ENCODE data around the gene TENM4. TPM values are rescaled to one million over a fixed set of nuclear protein-coding genes. Genes with fewer than 3 reads are reported as not detected.

The TENM4 gene
- total and polyA plus RNA-seq, 4 donors = 0.02 to 0.33 (median 0.14) TPM

DNA sequence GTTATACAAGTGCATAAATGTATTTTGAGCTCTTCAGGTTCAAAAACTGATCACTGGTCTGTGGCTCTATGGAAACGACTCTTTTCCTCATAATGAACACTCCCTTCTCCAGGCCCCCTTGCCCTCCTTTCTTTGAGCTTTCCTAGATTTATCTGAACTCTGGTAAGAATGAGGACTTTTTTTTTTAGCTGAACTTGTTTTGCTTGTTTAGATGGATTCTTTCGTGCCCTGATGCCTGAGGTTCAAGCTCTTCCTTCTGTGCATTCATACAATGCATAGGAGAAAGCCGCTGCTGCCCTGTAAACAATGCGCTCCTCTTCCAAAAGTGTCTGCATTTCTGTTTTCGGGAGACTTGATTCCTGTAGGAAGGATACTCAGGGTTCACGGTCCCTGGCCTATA, 205.1 kb downstream of the TENM4 start:
- no peak overlapping the region for H3K4me3 ChIP-seq (ENCODE audit: low read depth in 1 of 3, low read length in 3 of 3)
- no peaks in the 10 kb centered on the region for H3K27me3 ChIP-seq (ENCODE audit: control insufficient read depth in 4 of 4, insufficient read depth in 4 of 4, low read length in 3 of 4)
- no peak for DNase-seq (ENCODE audit: low spot score)
- H3K36me3 ChIP-seq (ENCODE audit: control insufficient read depth in 4 of 4, insufficient read depth in 3 of 4, low read depth in 1 of 4, low read length in 3 of 4) = no peaks in the 10 kb centered on the region
- no peak for TF ChIP-seq SP1 (IDR thresholded peaks at IDR 0.05)
- TF ChIP-seq TAF1 (conservative IDR thresholded peaks at IDR 0.05) = no peak
- 86% methylated on average over 6 of the region's 6 CpGs for WGBS
- no peaks in the 10 kb centered on the region for H3K9me3 ChIP-seq (ENCODE audit: control insufficient read depth in 4 of 4, low read length in 3 of 4)
- H3K9ac ChIP-seq (ENCODE audit: low read depth in 1 of 2, low read length in 2 of 2) = no peak overlapping the region
- H3K4me1 ChIP-seq (ENCODE audit: control insufficient read depth in 4 of 4, insufficient read depth in 4 of 4, low read length in 3 of 4) = no peaks in the 10 kb centered on the region
- H3K27ac ChIP-seq (ENCODE audit: low read depth in 1 of 2, low read length in 2 of 2) = no peak overlapping the region

DNA sequence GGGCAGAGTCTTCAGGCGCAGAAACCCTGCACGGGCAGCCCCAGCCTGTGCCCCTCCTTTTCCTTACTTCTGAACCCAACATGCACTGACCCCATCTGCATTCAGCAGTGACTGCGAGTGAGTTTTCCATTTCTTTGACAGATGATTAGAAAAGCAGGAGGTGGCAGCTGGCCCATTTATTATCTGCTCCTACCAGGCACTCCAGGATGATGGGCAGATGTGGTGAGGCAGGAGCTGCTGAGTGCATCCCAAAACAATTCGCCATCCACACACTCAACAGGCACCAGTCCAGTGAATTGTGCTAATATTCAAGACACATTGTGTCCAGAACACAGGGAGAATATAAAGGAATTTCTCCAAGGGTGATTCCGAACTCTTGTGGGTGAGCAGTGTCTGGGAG, 208.5 kb downstream of the TENM4 start:
- WGBS = 88% methylated on average over 5 of the region's 5 CpGs
- Histone ChIP-seq H3K4me1 (ENCODE audit: control insufficient read depth in 4 of 4, insufficient read depth in 4 of 4, low read length in 3 of 4) (no peaks in the 10 kb centered on the region), H3K4me3 (ENCODE audit: low read depth in 1 of 3, low read length in 3 of 3) (no peak overlapping the region), H3K9ac (ENCODE audit: low read depth in 1 of 2, low read length in 2 of 2) (no peak overlapping the region), H3K27ac (ENCODE audit: low read depth in 1 of 2, low read length in 2 of 2) (no peak overlapping the region), H3K27me3 (ENCODE audit: control insufficient read depth in 4 of 4, insufficient read depth in 4 of 4, low read length in 3 of 4) (no peaks in the 10 kb centered on the region), H3K9me3 (ENCODE audit: control insufficient read depth in 4 of 4, low read length in 3 of 4) (no peaks in the 10 kb centered on the region), H3K36me3 (ENCODE audit: control insufficient read depth in 4 of 4, insufficient read depth in 3 of 4, low read depth in 1 of 4, low read length in 3 of 4) (no peaks in the 10 kb centered on the region)
- TF ChIP-seq RXRA (IDR thresholded peaks at IDR 0.05) = no peak
- no peak for TF ChIP-seq RAD21 (IDR thresholded peaks at IDR 0.05)
- no peak for TF ChIP-seq TAF1 (conservative IDR thresholded peaks at IDR 0.05)
- DNase-seq (ENCODE audit: low spot score) = no peak

DNA sequence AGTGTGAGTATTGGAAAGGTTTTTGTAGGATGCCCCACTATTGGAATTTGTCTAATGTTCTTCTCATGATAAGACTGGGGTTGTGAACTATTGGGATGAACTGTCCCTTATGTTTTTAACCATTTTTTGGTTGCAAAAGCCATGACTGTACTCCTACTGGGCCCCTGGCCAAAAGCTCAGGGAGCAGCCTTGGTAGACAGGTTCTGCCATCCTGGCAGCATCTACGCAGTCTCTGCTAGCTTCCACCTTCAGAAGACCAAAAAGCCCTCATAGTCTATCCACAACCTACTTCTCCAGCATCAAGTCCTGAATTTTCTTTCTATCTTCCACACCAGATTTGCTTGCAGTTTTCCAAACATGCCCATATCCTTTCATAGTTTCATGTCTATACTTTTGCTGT, 211.8 kb downstream of the TENM4 start:
- H3K4me3 ChIP-seq (ENCODE audit: low read depth in 1 of 3, low read length in 3 of 3) = no peak overlapping the region
- H3K9me3 ChIP-seq (ENCODE audit: control insufficient read depth in 4 of 4, low read length in 3 of 4) = no peaks in the 10 kb centered on the region
- no peak overlapping the region for H3K9ac ChIP-seq (ENCODE audit: low read depth in 1 of 2, low read length in 2 of 2)
- TF ChIP-seq GABPA (IDR thresholded peaks at IDR 0.05 in 1 of 2, conservative IDR thresholded peaks at IDR 0.05 in 1 of 2) (no peak), TAF1 (conservative IDR thresholded peaks at IDR 0.05) (no peak), YY1 (IDR thresholded peaks at IDR 0.05) (no peak), FOXA2 (IDR thresholded peaks at IDR 0.05) (no peak), RXRA (IDR thresholded peaks at IDR 0.05) (no peak), HNF4G (IDR thresholded peaks at IDR 0.05) (no peak), REST (IDR thresholded peaks at IDR 0.05) (no peak), NR2F2 (IDR thresholded peaks at IDR 0.05) (no peak), MAX (IDR thresholded peaks at IDR 0.05) (no peak), JUND (IDR thresholded peaks at IDR 0.05) (no peak), FOXA1 (IDR thresholded peaks at IDR 0.05) (no peak), SP1 (IDR thresholded peaks at IDR 0.05) (no peak), ATF3 (IDR thresholded peaks at IDR 0.05) (no peak), HNF4A (conservative IDR thresholded peaks at IDR 0.05) (no peak)
- TF ChIP-seq, protein P1, sequence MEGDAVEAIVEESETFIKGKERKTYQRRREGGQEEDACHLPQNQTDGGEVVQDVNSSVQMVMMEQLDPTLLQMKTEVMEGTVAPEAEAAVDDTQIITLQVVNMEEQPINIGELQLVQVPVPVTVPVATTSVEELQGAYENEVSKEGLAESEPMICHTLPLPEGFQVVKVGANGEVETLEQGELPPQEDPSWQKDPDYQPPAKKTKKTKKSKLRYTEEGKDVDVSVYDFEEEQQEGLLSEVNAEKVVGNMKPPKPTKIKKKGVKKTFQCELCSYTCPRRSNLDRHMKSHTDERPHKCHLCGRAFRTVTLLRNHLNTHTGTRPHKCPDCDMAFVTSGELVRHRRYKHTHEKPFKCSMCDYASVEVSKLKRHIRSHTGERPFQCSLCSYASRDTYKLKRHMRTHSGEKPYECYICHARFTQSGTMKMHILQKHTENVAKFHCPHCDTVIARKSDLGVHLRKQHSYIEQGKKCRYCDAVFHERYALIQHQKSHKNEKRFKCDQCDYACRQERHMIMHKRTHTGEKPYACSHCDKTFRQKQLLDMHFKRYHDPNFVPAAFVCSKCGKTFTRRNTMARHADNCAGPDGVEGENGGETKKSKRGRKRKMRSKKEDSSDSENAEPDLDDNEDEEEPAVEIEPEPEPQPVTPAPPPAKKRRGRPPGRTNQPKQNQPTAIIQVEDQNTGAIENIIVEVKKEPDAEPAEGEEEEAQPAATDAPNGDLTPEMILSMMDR (IDR thresholded peaks at IDR 0.05; ENCODE audit: low read depth, low read length, missing input control) = no peak
- TF ChIP-seq, protein P2, sequence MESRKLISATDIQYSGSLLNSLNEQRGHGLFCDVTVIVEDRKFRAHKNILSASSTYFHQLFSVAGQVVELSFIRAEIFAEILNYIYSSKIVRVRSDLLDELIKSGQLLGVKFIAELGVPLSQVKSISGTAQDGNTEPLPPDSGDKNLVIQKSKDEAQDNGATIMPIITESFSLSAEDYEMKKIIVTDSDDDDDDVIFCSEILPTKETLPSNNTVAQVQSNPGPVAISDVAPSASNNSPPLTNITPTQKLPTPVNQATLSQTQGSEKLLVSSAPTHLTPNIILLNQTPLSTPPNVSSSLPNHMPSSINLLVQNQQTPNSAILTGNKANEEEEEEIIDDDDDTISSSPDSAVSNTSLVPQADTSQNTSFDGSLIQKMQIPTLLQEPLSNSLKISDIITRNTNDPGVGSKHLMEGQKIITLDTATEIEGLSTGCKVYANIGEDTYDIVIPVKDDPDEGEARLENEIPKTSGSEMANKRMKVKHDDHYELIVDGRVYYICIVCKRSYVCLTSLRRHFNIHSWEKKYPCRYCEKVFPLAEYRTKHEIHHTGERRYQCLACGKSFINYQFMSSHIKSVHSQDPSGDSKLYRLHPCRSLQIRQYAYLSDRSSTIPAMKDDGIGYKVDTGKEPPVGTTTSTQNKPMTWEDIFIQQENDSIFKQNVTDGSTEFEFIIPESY (IDR thresholded peaks at IDR 0.05) = no peak
- no peaks in the 10 kb centered on the region for H3K36me3 ChIP-seq (ENCODE audit: control insufficient read depth in 4 of 4, insufficient read depth in 3 of 4, low read depth in 1 of 4, low read length in 3 of 4)
- no peaks in the 10 kb centered on the region for H3K4me1 ChIP-seq (ENCODE audit: control insufficient read depth in 4 of 4, insufficient read depth in 4 of 4, low read length in 3 of 4)
- DNase-seq (ENCODE audit: low spot score) = no peak
- peaks cover 0 to 3% (median 0%) of the 10 kb centered on the region in 4 donors for H3K27me3 ChIP-seq (ENCODE audit: control insufficient read depth in 4 of 4, insufficient read depth in 4 of 4, low read length in 3 of 4)
- WGBS = 95% methylated on average over 1 of the region's 1 CpG
- no peak overlapping the region for H3K27ac ChIP-seq (ENCODE audit: low read depth in 1 of 2, low read length in 2 of 2)
